Activated B cell treated with CpG ODN at 0.5 μM for 24 hours (primary cell): ENCODE results near the gene SERPINB4. TPM values are rescaled to one million over a fixed set of nuclear protein-coding genes. Genes with fewer than 3 reads are reported as not detected.

Source experiments
- ATAC-seq: fragments of 200-7000 bp; cut with Tn5 transposase; one replicate; pipeline ENCODE4 v1.10.0; 2021; ENCODE audit warnings: low read depth, mild to moderate bottlenecking, moderate library complexity
- CTCF ChIA-PET: fragments of 350-600 bp; sonication (Branson Sonifier 250); formaldehyde crosslinking; loops from one replicate; lab custom pipeline; 2021; ENCODE audit warnings: antibody characterized with exemption; lab: Charles Lee
- POLR2A ChIA-PET: fragments of 350-600 bp; sonication (Branson Sonifier 250); formaldehyde crosslinking; loops from one replicate; lab custom pipeline; 2021; ENCODE audit warnings: antibody characterized with exemption; lab: Charles Lee
- DNase-seq: peaks from one replicate; pipeline ENCODE4 v3.0.0; 2022
- H3K27ac Mint-ChIP-seq: one replicate; pipeline ENCODE4 v1.8.0; 2020; ENCODE audit warnings: mixed read lengths
- H3K27me3 Mint-ChIP-seq: one replicate; pipeline ENCODE4 v1.8.0; 2021; ENCODE audit warnings: mixed read lengths
- H3K36me3 Mint-ChIP-seq: one replicate; pipeline ENCODE4 v1.8.0; 2021; ENCODE audit warnings: low read depth, mixed read lengths
- H3K4me1 Mint-ChIP-seq: one replicate; pipeline ENCODE4 v1.8.0; 2021; ENCODE audit warnings: mixed read lengths
- H3K4me3 Mint-ChIP-seq: one replicate; pipeline ENCODE4 v1.8.0; 2020; ENCODE audit warnings: mild to moderate bottlenecking, mixed read lengths
- H3K9me3 Mint-ChIP-seq: one replicate; pipeline ENCODE4 v1.8.0; 2020; ENCODE audit warnings: mixed read lengths
- CTCF ChIP-seq: fragments of 200-600 bp; IDR thresholded peaks from one replicate; pipeline ENCODE4 v1.8.0; 2022; ENCODE audit warnings: antibody characterized with exemption, mild to moderate bottlenecking
- intact Hi-C: fragments of 100-400 bp; cut with micrococcal nuclease; formaldehyde crosslinking; loops from one replicate; pipeline ENCODE4 v1.15.1; 2024
- total RNA-seq: library from RNA; stranded (reverse); gene quantifications from 2 replicates; pipeline ENCODE4 v1.2.3, GENCODE V29; 2022

SERPINB4 gene
- total RNA-seq, 1 donor from 2014 or later, result not detected

GRCh38 chr18:63617915-63618234, 26.2 kb downstream of the SERPINB4 start:
- no peak for DNase-seq
- Mint-ChIP-seq H3K27ac (no peak overlapping the region), H3K4me1 (no peaks in the 10 kb centered on the region), H3K9me3 (peaks cover 6% of the 10 kb centered on the region), H3K27me3 (peaks cover 3% of the 10 kb centered on the region), H3K4me3 (no peak overlapping the region), H3K36me3 (no peaks in the 10 kb centered on the region)
- POLR2A ChIA-PET, result no interaction called here
- intact Hi-C loops, result no loop called here
- ATAC-seq, result no peak
- no peak for TF ChIP-seq CTCF
- CTCF ChIA-PET, result no interaction called here

- ChIA-PET POLR2A (no interaction called here), CTCF (no interaction called here)
- peaks cover 4% of the 10 kb centered on the region for H3K27me3 Mint-ChIP-seq
- H3K27ac Mint-ChIP-seq, result no peak overlapping the region
- no peaks in the 10 kb centered on the region for H3K4me1 Mint-ChIP-seq
- no peak for TF ChIP-seq CTCF
- H3K36me3 Mint-ChIP-seq, result no peaks in the 10 kb centered on the region
- intact Hi-C loops, result no loop called here
- ATAC-seq (no peak), DNase-seq (no peak)
- H3K9me3 Mint-ChIP-seq, result peaks cover 6% of the 10 kb centered on the region
- no peak overlapping the region for H3K4me3 Mint-ChIP-seq
Observed at GRCh38 chr18:63617049-63617914, 26.8 kb downstream of the SERPINB4 start.

- ChIA-PET POLR2A (no interaction called here), CTCF (no interaction called here)
- no peaks in the 10 kb centered on the region for H3K4me1 Mint-ChIP-seq
- H3K4me3 Mint-ChIP-seq, result no peak overlapping the region
- no peak for ATAC-seq
- H3K27ac Mint-ChIP-seq, result no peak overlapping the region
- no peaks in the 10 kb centered on the region for H3K9me3 Mint-ChIP-seq
- DNase-seq, result no peak
- H3K27me3 Mint-ChIP-seq, result peaks cover 4% of the 10 kb centered on the region
- intact Hi-C loops, result no loop called here
- no peaks in the 10 kb centered on the region for H3K36me3 Mint-ChIP-seq
- TF ChIP-seq CTCF, result no peak
Observed at GRCh38 chr18:63613420-63613819, 30.6 kb downstream of the SERPINB4 start.

GRCh38 chr18:63606526-63606925, 37.5 kb downstream of the SERPINB4 start:
- Mint-ChIP-seq H3K9me3 (no peaks in the 10 kb centered on the region), H3K4me3 (no peak overlapping the region), H3K36me3 (no peaks in the 10 kb centered on the region), H3K4me1 (peaks cover 3% of the 10 kb centered on the region), H3K27ac (no peak overlapping the region), H3K27me3 (no peaks in the 10 kb centered on the region)
- intact Hi-C loops, result no loop called here
- no peak for TF ChIP-seq CTCF
- ChIA-PET POLR2A (no interaction called here), CTCF (no interaction called here)
- ATAC-seq (no peak), DNase-seq (no peak)

- Mint-ChIP-seq H3K27ac (no peak overlapping the region), H3K36me3 (no peaks in the 10 kb centered on the region), H3K4me1 (peaks cover 3% of the 10 kb centered on the region), H3K4me3 (no peak overlapping the region), H3K27me3 (no peaks in the 10 kb centered on the region), H3K9me3 (no peaks in the 10 kb centered on the region)
- CTCF ChIA-PET, result no interaction called here
- DNase-seq, result no peak
- intact Hi-C loops, result no loop called here
- no peak for ATAC-seq
- no peak for TF ChIP-seq CTCF
- POLR2A ChIA-PET, result no interaction called here
Observed at GRCh38 chr18:63604791-63605567, 39.1 kb downstream of the SERPINB4 start.
